Measurements from ENCODE around the gene GAL3ST2. TPM values are rescaled to one million over a fixed set of nuclear protein-coding genes. Genes with fewer than 3 reads are reported as not detected.
"Not testable (repeated sequence)": the region's sequence is repeated elsewhere in the genome, so short reads cannot be mapped to it uniquely, and the experiment has no call there.

GAL3ST2 gene
- total RNA-seq, 1 donor from 2014 or later = not detected

- DNase-seq (ENCODE audit: low read depth, low spot score) = no peak
Measured at GRCh38 chr2:241794250-241794823, 17.7 kb downstream of the GAL3ST2 start.

DNA sequence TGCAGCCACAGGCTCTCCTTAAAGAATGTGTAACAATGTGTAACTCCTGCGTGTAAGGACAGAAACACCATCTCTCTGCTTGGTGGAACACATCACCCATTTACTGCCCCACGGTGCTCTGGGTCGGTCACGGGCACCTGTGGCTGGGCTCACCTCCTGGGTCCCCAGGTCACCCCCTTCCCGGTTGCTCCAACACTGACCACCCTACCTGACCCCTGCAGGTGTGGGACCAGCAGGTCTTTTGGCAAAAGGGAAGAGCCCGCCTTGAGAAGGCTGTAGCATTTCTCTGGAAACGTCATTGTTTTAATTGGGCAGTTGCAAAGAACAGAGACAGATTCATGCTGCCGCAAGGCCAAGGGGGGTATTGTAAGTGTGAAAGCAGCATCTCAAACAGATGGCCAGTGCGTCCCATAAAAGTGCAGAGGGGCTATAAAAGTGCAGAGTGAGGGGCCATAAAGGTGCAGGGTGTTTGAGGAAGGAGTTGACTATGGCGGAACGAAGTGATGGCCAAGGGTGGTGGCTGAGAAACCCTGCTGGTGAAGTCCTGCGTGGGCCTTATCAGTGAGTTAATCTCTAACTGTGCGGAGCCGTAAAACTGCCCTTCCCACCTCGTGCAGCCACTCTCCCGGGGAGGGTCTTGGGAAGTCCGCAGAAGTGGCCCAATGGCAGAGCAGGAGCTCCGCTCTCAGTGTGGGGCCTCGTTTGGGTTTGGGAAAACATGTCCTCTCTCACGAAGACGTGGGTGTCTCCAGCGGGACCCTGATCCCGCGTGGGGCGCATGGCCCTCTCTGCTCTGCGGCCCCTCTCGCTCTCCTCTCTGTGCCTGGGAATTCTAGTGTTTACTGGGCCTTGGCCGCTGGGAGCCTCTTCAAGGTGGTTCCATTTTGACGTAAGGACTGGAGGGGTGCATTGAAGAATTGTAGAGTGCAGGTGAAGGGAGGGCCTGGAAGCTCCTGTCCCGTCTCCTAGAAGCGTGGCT is 18.7 kb downstream of the GAL3ST2 start:
- no peak for DNase-seq (ENCODE audit: low read depth, low spot score)

- no peak for DNase-seq (ENCODE audit: low read depth, low spot score)
Measured at GRCh38 chr2:241796209-241796608, 19.6 kb downstream of the GAL3ST2 start.

- DNase-seq (ENCODE audit: low read depth, low spot score) = no peak
Measured at GRCh38 chr2:241796610-241797138, 20.1 kb downstream of the GAL3ST2 start.

DNA sequence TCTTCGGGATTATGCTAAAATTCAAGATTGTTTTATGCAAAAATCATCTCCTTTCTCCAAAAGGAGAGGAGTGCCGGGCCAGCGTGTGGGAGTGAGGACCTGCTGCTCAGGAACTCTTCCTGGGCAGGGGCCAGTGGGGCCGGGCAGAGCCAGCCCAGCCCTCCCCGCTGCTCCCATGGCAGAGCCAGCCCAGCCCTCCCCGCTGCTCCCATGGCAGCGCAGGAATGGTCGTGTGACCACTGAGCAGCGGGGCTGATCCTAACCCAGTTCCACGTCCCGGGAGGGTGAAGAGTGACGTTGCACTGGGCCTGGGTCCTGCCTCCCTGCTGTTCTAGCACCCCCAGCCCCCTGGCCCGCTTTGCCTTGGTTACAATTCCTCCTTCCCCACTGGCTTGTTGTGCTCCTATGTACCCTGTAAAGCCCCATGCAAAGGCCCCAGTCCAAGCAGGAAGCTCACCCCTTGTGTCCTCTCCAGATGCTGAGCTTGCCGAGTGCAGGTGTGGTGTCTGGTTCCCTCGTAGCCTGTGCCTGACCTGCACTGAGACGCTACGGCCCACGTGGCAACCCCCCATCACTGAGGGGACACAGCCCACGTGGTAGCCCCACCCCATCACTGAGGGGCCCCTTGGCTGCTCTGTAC is 20.9 kb downstream of the GAL3ST2 start:
- no peak for DNase-seq (ENCODE audit: low read depth, low spot score)

DNA sequence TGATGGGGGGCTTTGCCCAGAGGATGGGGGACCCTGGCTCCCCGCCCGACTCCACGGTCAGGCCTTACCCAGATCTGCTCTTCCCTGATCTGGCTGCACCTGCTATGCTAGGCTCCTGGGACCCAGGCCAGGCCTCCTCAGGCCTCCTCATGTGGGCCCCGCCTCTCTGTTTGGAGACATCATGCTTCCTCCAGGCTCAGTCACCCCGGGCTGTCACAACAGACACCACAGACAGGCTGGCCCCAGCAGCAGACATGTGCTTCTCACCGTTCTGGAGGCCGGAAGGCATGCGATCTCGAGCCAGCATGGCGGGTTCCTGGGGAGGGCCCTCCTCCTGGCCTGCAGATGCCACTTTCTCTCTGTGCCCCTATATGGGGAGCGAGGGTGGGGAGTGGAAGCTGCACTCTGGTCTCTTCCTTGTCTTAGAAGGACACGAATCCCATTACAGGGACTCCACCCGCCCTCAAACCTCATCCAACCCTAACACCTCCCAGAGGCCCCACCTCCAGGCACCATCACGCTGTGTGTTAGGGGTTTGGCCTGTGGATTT is 21.5 kb downstream of the GAL3ST2 start:
- DNase-seq (ENCODE audit: low read depth, low spot score) = no peak

GRCh38 chr2:241798631-241799521 is 22.3 kb downstream of the GAL3ST2 start:
- no peak for DNase-seq (ENCODE audit: low read depth, low spot score)

DNA sequence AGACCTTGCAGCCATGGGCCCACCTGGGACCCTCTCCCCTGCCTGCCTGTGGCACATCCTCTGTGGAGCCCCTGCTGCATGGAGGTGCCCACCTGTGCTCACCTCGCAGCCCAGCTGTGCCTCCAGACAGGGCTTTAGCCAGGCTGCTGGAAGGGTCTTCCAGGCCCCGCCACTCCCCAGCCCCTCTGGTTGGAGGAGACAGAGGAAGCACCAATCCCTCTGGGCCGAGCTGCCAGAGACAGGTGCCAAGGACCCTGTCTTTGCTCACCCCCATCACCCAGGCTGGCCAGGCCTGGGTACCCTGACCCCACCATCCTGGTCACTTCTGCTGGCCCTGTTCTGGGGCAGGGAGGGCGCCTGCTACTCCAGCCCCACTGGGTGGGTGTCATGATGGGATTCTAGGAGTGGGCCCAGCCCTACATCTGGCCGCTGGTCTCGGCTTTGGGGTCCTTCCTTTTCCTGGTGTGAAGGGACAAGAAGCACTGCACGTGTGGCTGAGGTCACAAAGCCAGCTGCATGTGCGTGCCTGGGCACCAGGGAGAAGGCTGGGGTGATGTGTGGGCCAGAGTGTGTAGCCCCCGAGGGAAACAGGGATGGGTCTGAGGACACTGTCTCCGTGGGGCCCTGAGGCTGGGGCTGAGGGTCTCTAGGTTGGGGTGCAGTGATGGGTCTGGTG is 23.0 kb downstream of the GAL3ST2 start:
- DNase-seq (ENCODE audit: low read depth, low spot score) = no peak

DNA sequence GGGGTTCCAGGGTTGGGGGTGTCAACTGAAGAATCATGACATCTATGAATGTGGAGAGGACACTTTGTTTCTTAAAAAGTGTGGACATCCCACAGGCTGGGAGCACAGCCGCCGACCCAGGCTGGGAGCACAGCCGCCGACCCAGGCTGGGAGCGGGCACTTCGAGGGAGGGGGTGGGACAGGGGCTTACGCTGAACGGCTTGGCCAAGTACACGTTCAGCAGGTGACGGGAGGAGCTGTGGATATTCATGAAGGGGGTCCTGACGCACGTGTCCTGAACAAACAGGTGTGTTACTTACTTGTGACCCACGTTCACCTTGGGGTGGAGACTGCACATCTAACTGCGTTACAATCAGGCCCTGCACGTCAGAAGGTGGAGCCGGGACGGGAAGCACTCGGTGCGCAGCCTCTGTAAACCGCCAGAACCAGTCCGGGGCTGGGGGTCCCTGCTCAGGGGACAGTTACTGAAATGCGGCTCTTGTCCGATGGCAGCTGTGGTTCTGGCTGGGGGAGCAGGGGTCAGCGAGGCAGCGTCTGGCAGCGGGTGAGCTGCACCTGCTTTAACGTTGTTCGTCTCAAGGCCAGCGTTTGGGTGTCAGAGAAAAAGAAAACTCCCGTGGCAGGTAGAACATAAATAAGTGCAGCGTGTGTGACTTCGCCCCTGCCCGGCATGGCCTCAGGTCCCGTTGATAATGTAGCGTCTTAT is 23.7 kb downstream of the GAL3ST2 start:
- DNase-seq (ENCODE audit: low read depth, low spot score) = not testable (repeated sequence)

DNA sequence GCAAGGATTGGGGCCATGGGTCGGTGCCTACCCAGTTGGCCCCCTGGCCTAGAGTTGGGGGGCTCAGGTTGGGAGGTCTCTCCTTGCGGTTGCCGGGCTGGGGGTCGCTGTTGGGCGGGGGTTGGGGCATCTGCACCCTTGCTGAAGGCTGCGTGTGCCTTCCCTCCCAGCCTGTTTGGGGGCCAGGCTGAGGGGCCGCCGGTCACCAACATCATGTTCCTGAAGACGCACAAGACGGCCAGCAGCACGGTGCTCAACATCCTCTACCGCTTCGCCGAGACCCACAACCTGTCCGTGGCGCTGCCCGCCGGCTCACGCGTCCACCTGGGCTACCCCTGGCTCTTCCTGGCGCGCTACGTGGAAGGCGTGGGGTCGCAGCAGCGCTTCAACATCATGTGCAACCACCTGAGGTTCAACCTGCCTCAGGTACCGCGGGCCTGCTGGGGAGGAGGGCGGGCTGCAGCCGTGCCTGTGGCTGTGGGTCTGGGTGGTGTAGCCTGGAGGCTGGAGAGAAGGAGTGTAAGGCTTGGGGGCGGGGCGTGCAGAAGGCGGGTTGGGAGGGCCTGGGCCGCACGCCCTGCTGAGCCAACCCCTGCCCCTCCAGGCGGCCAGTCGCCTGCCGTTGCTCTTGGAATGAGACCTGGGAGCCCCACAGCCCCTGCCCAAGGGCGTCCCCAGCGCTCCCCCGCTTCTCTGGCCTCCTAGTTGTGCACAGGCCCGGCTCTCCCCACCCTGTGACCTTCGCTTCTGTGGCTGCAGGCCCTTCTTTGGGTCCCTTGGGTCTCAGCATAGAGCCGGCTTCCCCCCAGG is 25.2 kb downstream of the GAL3ST2 start:
- DNase-seq (ENCODE audit: low read depth, low spot score) = no peak

GRCh38 chr2:241802421-241803318 is 26.0 kb downstream of the GAL3ST2 start:
- DNase-seq (ENCODE audit: low read depth, low spot score) = no peak

- DNase-seq (ENCODE audit: low read depth, low spot score) = no peak
Measured at GRCh38 chr2:241803387-241804325, 27.0 kb downstream of the GAL3ST2 start.

GRCh38 chr2:241804326-241805229 is 28.0 kb downstream of the GAL3ST2 start:
- DNase-seq (ENCODE audit: low read depth, low spot score) = no peak

GRCh38 chr2:241806217-241806616 is 29.6 kb downstream of the GAL3ST2 start:
- DNase-seq (ENCODE audit: low read depth, low spot score) = not testable (repeated sequence)

- DNase-seq (ENCODE audit: low read depth, low spot score) = no peak
Measured at GRCh38 chr2:241808051-241808720, 31.6 kb downstream of the GAL3ST2 start.
